CD4-positive, CD25-positive, alpha-beta regulatory T cell (primary cell): Measurements from ENCODE around the gene DRAXIN. TPM values are rescaled to one million over a fixed set of nuclear protein-coding genes. Genes with fewer than 3 reads are reported as not detected.

Source experiments
- ATAC-seq, 2 donors: fragments of 150-1000 bp; cut with Tn5 transposase; one replicate each; pipeline ENCODE4 v1.10.0; 2021; ENCODE audit warnings: low read depth in 2 of 2, moderate number of reproducible peaks in 2 of 2, moderate library complexity in 1 of 2
- DNase-seq, 3 donors: peaks; one replicate each; pipeline versions ENCODE4 v3.0.0 to v3.0.0-alpha.2; 2012 to 2022; ENCODE audit warnings: mixed read lengths in 1 of 3
- H3K27ac ChIP-seq: one replicate; pipeline ENCODE4 v1.7.0; 2013; ENCODE audit warnings: mild to moderate bottlenecking, low read length; ENCODE audit not compliant: insufficient read depth, poor library complexity, severe bottlenecking
- H3K27me3 ChIP-seq: one replicate; pipeline ENCODE4 v1.7.0; 2013; ENCODE audit warnings: low read length; ENCODE audit not compliant: control insufficient read depth, insufficient read depth
- H3K36me3 ChIP-seq: one replicate; pipeline ENCODE4 v1.7.0; 2013; ENCODE audit warnings: mild to moderate bottlenecking, low read length, moderate library complexity; ENCODE audit not compliant: control insufficient read depth, insufficient read depth
- H3K4me1 ChIP-seq: 2 replicates; pipeline ENCODE4 v1.7.0; 2013; ENCODE audit warnings: mild to moderate bottlenecking, low read length; ENCODE audit not compliant: insufficient read depth, control insufficient read depth, poor library complexity, severe bottlenecking
- H3K4me3 ChIP-seq: one replicate; pipeline ENCODE4 v1.7.0; 2013; ENCODE audit warnings: low read depth, mild to moderate bottlenecking, low read length, moderate library complexity
- H3K9me3 ChIP-seq, 2 experiments: 1 replicate in 1 of 2; 2 replicates in 1 of 2; pipeline ENCODE4 v1.7.0; 2013; ENCODE audit warnings: low read length in 2 of 2, mild to moderate bottlenecking in 1 of 2, moderate library complexity in 1 of 2; ENCODE audit not compliant: control insufficient read depth in 2 of 2
- H3K27ac Mint-ChIP-seq, 3 donors: one replicate each; pipeline ENCODE4 v1.8.0; 2020 to 2022; ENCODE audit warnings: mild to moderate bottlenecking in 3 of 3, mixed read lengths in 3 of 3, moderate library complexity in 2 of 3
- H3K27me3 Mint-ChIP-seq: one replicate; pipeline ENCODE4 v1.8.0; 2022; ENCODE audit warnings: mild to moderate bottlenecking, mixed read lengths
- H3K36me3 Mint-ChIP-seq: one replicate; pipeline ENCODE4 v1.8.0; 2020; ENCODE audit warnings: mixed read lengths
- H3K4me1 Mint-ChIP-seq, 4 donors: one replicate each; pipeline ENCODE4 v1.8.0; 2020 to 2022; ENCODE audit warnings: mixed read lengths in 4 of 4, mild to moderate bottlenecking in 1 of 4
- H3K4me3 Mint-ChIP-seq, 4 donors: one replicate each; pipeline ENCODE4 v1.8.0; 2020 to 2022; ENCODE audit warnings: mild to moderate bottlenecking in 4 of 4, mixed read lengths in 4 of 4, moderate library complexity in 3 of 4
- H3K9me3 Mint-ChIP-seq, 7 donors: one replicate each; pipeline ENCODE4 v1.8.0; 2020 to 2022; ENCODE audit warnings: mixed read lengths in 7 of 7, mild to moderate bottlenecking in 3 of 7, moderate library complexity in 2 of 7
- polyA plus RNA-seq, 4 donors: library from polyadenylated mRNA; unstranded; fragments of 300-500 nt; fragmentation: Illumina TruSeq; gene quantifications; one replicate each; pipeline ENCODE4 v1.2.3, GENCODE V29; 2021
- total RNA-seq: library from RNA; stranded (reverse); gene quantifications from one replicate; pipeline ENCODE4 v1.2.3, GENCODE V29; 2022

The DRAXIN gene
- total and polyA plus RNA-seq, 5 donors from 2014 or later, result 0.06 to 0.11 TPM; not detected in 3

GRCh38 chr1:11693024-11693590 is 1.6 kb downstream of the DRAXIN start:
- DNase-seq, result peak in 2 of 3 donors; percentile 28 to 63
- Histone ChIP-seq H3K9me3 (no peaks in the 10 kb centered on the region), H3K4me1 (peaks cover 31% of the 10 kb centered on the region), H3K4me3 (no peak overlapping the region), H3K27ac (no peak overlapping the region), H3K27me3 (peaks cover 14% of the 10 kb centered on the region), H3K36me3 (no peaks in the 10 kb centered on the region)
- peak overlapping the region in 3 of 4 donors; percentile 32 to 62 (median 35) for H3K4me3 Mint-ChIP-seq
- H3K27ac Mint-ChIP-seq, result peak overlapping the region in 1 of 3 donors; percentile 22
- no peaks in the 10 kb centered on the region for H3K36me3 Mint-ChIP-seq
- peaks cover 0 to 2% (median 0%) of the 10 kb centered on the region in 7 donors for H3K9me3 Mint-ChIP-seq
- H3K4me1 Mint-ChIP-seq, result peaks cover 0 to 29% (median 15%) of the 10 kb centered on the region in 4 donors
- peaks cover 62% of the 10 kb centered on the region for H3K27me3 Mint-ChIP-seq
- ATAC-seq, result peak; percentile 61 to 67

GRCh38 chr1:11693917-11694316 is 2.4 kb downstream of the DRAXIN start:
- no peak overlapping the region for H3K27ac ChIP-seq
- H3K27ac Mint-ChIP-seq, result peak overlapping the region in 1 of 3 donors; percentile 52
- H3K9me3 Mint-ChIP-seq, result peaks cover 0 to 2% (median 0%) of the 10 kb centered on the region in 7 donors
- no peak overlapping the region for H3K4me3 ChIP-seq
- H3K27me3 ChIP-seq, result peaks cover 10% of the 10 kb centered on the region
- no peaks in the 10 kb centered on the region for H3K36me3 Mint-ChIP-seq
- H3K9me3 ChIP-seq, result no peaks in the 10 kb centered on the region
- H3K27me3 Mint-ChIP-seq, result peaks cover 62% of the 10 kb centered on the region
- H3K4me3 Mint-ChIP-seq, result peak overlapping the region in 1 of 4 donors; percentile 50
- DNase-seq, result no peak
- ATAC-seq, result no peak
- H3K4me1 ChIP-seq, result peaks cover 31% of the 10 kb centered on the region
- no peaks in the 10 kb centered on the region for H3K36me3 ChIP-seq
- peaks cover 0 to 29% (median 15%) of the 10 kb centered on the region in 4 donors for H3K4me1 Mint-ChIP-seq

- peaks cover 0 to 22% (median 14%) of the 10 kb centered on the region in 4 donors for H3K4me1 Mint-ChIP-seq
- H3K27me3 Mint-ChIP-seq, result peaks cover 46% of the 10 kb centered on the region
- no peak for DNase-seq
- no peak overlapping the region for H3K4me3 Mint-ChIP-seq
- no peak overlapping the region for H3K27ac ChIP-seq
- no peaks in the 10 kb centered on the region for H3K9me3 Mint-ChIP-seq
- no peak overlapping the region for H3K4me3 ChIP-seq
- ATAC-seq, result no peak
- peaks cover 27% of the 10 kb centered on the region for H3K4me1 ChIP-seq
- no peaks in the 10 kb centered on the region for H3K36me3 Mint-ChIP-seq
- H3K36me3 ChIP-seq, result no peaks in the 10 kb centered on the region
- H3K27ac Mint-ChIP-seq, result no peak overlapping the region
- no peaks in the 10 kb centered on the region for H3K9me3 ChIP-seq
- no peaks in the 10 kb centered on the region for H3K27me3 ChIP-seq
Observed at GRCh38 chr1:11695861-11696260, 4.4 kb downstream of the DRAXIN start.

- Mint-ChIP-seq H3K27ac (no peak overlapping the region), H3K27me3 (peaks cover 39% of the 10 kb centered on the region), H3K9me3 (no peaks in the 10 kb centered on the region), H3K4me3 (no peak overlapping the region), H3K36me3 (no peaks in the 10 kb centered on the region), H3K4me1 (peaks cover 0 to 17% (median 12%) of the 10 kb centered on the region in 4 donors)
- DNase-seq (no peak), ATAC-seq (no peak)
- Histone ChIP-seq H3K9me3 (no peaks in the 10 kb centered on the region), H3K4me3 (no peak overlapping the region), H3K36me3 (no peaks in the 10 kb centered on the region), H3K4me1 (peaks cover 12% of the 10 kb centered on the region), H3K27ac (no peak overlapping the region), H3K27me3 (no peaks in the 10 kb centered on the region)
Observed at GRCh38 chr1:11697188-11697892, 5.8 kb downstream of the DRAXIN start.

GRCh38 chr1:11697893-11698210 is 6.3 kb downstream of the DRAXIN start:
- Mint-ChIP-seq H3K36me3 (no peaks in the 10 kb centered on the region), H3K27me3 (peaks cover 34% of the 10 kb centered on the region), H3K4me3 (no peak overlapping the region), H3K9me3 (no peaks in the 10 kb centered on the region), H3K4me1 (peaks cover 0 to 14% (median 9%) of the 10 kb centered on the region in 4 donors), H3K27ac (no peak overlapping the region)
- Histone ChIP-seq H3K4me3 (no peak overlapping the region), H3K4me1 (peaks cover 7% of the 10 kb centered on the region), H3K9me3 (no peaks in the 10 kb centered on the region), H3K27ac (no peak overlapping the region), H3K36me3 (no peaks in the 10 kb centered on the region), H3K27me3 (no peaks in the 10 kb centered on the region)
- ATAC-seq (no peak), DNase-seq (no peak)

- DNase-seq (no peak), ATAC-seq (no peak)
- H3K27ac Mint-ChIP-seq, result no peak overlapping the region
- H3K4me3 Mint-ChIP-seq, result no peak overlapping the region
- H3K36me3 ChIP-seq, result no peaks in the 10 kb centered on the region
- H3K9me3 Mint-ChIP-seq, result peaks cover 0 to 2% (median 0%) of the 10 kb centered on the region in 7 donors
- no peaks in the 10 kb centered on the region for H3K9me3 ChIP-seq
- H3K27me3 ChIP-seq, result no peaks in the 10 kb centered on the region
- H3K4me3 ChIP-seq, result no peak overlapping the region
- H3K27ac ChIP-seq, result no peak overlapping the region
- no peaks in the 10 kb centered on the region for H3K4me1 ChIP-seq
- peaks cover 21% of the 10 kb centered on the region for H3K27me3 Mint-ChIP-seq
- no peaks in the 10 kb centered on the region for H3K36me3 Mint-ChIP-seq
- H3K4me1 Mint-ChIP-seq, result no peaks in the 10 kb centered on the region
Observed at GRCh38 chr1:11700601-11701467, 9.3 kb downstream of the DRAXIN start.

GRCh38 chr1:11701551-11701961 is 10.0 kb downstream of the DRAXIN start:
- Mint-ChIP-seq H3K4me1 (no peaks in the 10 kb centered on the region), H3K36me3 (no peaks in the 10 kb centered on the region), H3K4me3 (no peak overlapping the region), H3K27ac (no peak overlapping the region), H3K27me3 (peaks cover 21% of the 10 kb centered on the region), H3K9me3 (peaks cover 0 to 2% (median 0%) of the 10 kb centered on the region in 7 donors)
- ATAC-seq, result no peak
- no peaks in the 10 kb centered on the region for H3K4me1 ChIP-seq
- no peaks in the 10 kb centered on the region for H3K36me3 ChIP-seq
- H3K27ac ChIP-seq, result no peak overlapping the region
- H3K27me3 ChIP-seq, result no peaks in the 10 kb centered on the region
- no peak for DNase-seq
- H3K9me3 ChIP-seq, result no peaks in the 10 kb centered on the region
- H3K4me3 ChIP-seq, result no peak overlapping the region
